Adrenal gland (tissue), 12 donors: ENCODE data around the gene HS3ST4. TPM values are rescaled to one million over a fixed set of nuclear protein-coding genes. Genes with fewer than 3 reads are reported as not detected.

Experiments
- DNase-seq, 7 donors: peaks; one replicate each; pipeline ENCODE4 v3.0.0-alpha.2; 2019 to 2020
- H3K27ac ChIP-seq, 5 donors: fragments of 200-600 bp; sonication (generic) in 4 of 5; 1 replicate in 3 of 5; 2 replicates in 2 of 5; pipeline versions ENCODE4 v1.5.1 to v1.8.0; 2016 to 2020; ENCODE audit warnings: mild to moderate bottlenecking in 1 of 5
- H3K27me3 ChIP-seq: fragments of 200-600 bp; 2 replicates; pipeline ENCODE4 v1.8.0; 2021
- H3K36me3 ChIP-seq, 2 donors: fragments of 200-600 bp; replicated peaks in 1 of 2; 1 replicate in 1 of 2; 2 replicates in 1 of 2; pipeline versions ENCODE4 v1.5.1 to v1.8.0; 2018 to 2022
- H3K4me1 ChIP-seq, 2 donors: fragments of 200-600 bp; replicated peaks in 1 of 2; 1 replicate in 1 of 2; 2 replicates in 1 of 2; pipeline versions ENCODE4 v1.5.1 to v1.8.0; 2018 to 2021
- H3K4me3 ChIP-seq, 4 donors: fragments of 200-600 bp; sonication (generic) in 3 of 4; one replicate each; pipeline ENCODE4 v1.5.1; 2016 to 2018
- H3K9me3 ChIP-seq, 3 donors: fragments of 200-600 bp; sonication (generic) in 1 of 3; replicated peaks in 1 of 3; 1 replicate in 2 of 3; 2 replicates in 1 of 3; pipeline versions ENCODE4 v1.5.1 to v1.8.0; 2016 to 2021
- CTCF ChIP-seq, 6 experiments: fragments of 450-650 bp in 4 of 6; fragments of 200-600 bp in 2 of 6; sonication (generic) in 1 of 6; IDR thresholded peaks; 1 replicate in 5 of 6; 2 replicates in 1 of 6; pipeline versions ENCODE4 v1.5.1 to v1.8.0; 2016 to 2021; ENCODE audit warnings: antibody characterized with exemption in 6 of 6, mild to moderate bottlenecking in 2 of 6, moderate library complexity in 1 of 6
- POLR2A ChIP-seq, 2 donors: fragments of 450-650 bp; IDR thresholded peaks; one replicate each; pipeline ENCODE4 v1.6.1; 2017; ENCODE audit warnings: antibody characterized with exemption in 2 of 2, mild to moderate bottlenecking in 2 of 2, moderate library complexity in 1 of 2
- WGBS, 4 donors: extraction: QIAGEN DNeasy Blood & Tissue Kit in 2 of 4; methylation state at CpG; one replicate each; pipeline versions ENCODE4 v1.1.5 to v1.1.7; 2013 to 2017; 5-methylcytosine and 5-hydroxymethylcytosine counted together
- intact Hi-C, 2 donors: fragments of 100-400 bp; cut with DNase I; formaldehyde crosslinking; loops; one replicate each; pipeline versions ENCODE4 v1.14.1 to v1.15.0; 2022 to 2023
- microRNA counts, 2 donors: library from miRNA; unstranded; fragments of <30 nt; microRNA quantifications; one replicate each; lab custom pipeline; 2016
- microRNA-seq, 3 donors: library from miRNA; unstranded; fragments of <30 nt; microRNA quantifications; one replicate each; pipeline ENCODE4, GENCODE V29; 2017 to 2020
- polyA plus RNA-seq, 3 donors: library from polyadenylated mRNA; stranded (reverse); fragments of 200-250 nt in 2 of 3; fragments of 350-450 nt in 1 of 3; fragmentation: Illumina TruSeq in 1 of 3; extraction: RNeasy Lipid Tissue Mini Kit (QIAGEN cat#74804) in 1 of 3; gene quantifications; one replicate each; pipeline ENCODE4 v1.2.3, GENCODE V29; 2013 to 2014
- small RNA-seq, 2 donors: library from RNA; depleted of rRNA; stranded (forward); fragments of <200 nt; gene quantifications; one replicate each; pipeline ENCODE3, GENCODE V24; 2016
- total RNA-seq, 9 donors: library from RNA; depleted of rRNA in 4 of 9; stranded (reverse); fragments of >200 nt in 4 of 9; fragments of 120-200 nt in 1 of 9; fragmentation: NEBNext Ultra II Directional in 1 of 9; extraction: Animal tissue kit (Norgen Biotek cat#: 25700) in 1 of 9; gene quantifications; one replicate each; pipeline versions ENCODE4 v1.1.0 to v1.2.4, GENCODE V29; 2013 to 2023
- donor health status: healthy with polysubstance abuse.
- donor health status: Bipolar disorder and iron deficiency.
- donor health status: DM: yes; HTN: yes; CAD: no.
- donor health status: DM: no; HTN: no; CAD: no.
- donor health status: DM: no; HTN: no; CAD: no.
- donor health status: DM: yes; HTN: yes; CAD: no.

The HS3ST4 gene
- total and polyA plus RNA-seq, 12 donors = 0.06 to 0.18 (median 0.08) TPM; not detected in 9

- WGBS, 4 donors = 16 to 56% (median 45%) methylated on average over 1 of the region's 1 CpG
- Histone ChIP-seq H3K9me3 (no peaks in the 10 kb centered on the region), H3K36me3 (no peaks in the 10 kb centered on the region), H3K27ac (no peak overlapping the region), H3K4me1 (no peaks in the 10 kb centered on the region), H3K27me3 (no peaks in the 10 kb centered on the region), H3K4me3 (no peak overlapping the region)
- TF ChIP-seq POLR2A (IDR thresholded peaks at IDR 0.05) (no peak), CTCF (IDR thresholded peaks at IDR 0.05) (no peak)
- no peak for DNase-seq
- intact Hi-C loops = no loop called here
These were observed 485.7 kb downstream of the HS3ST4 start for GRCh38 chr16:26177438-26177837.

- no peaks in the 10 kb centered on the region for H3K4me1 ChIP-seq
- H3K27ac ChIP-seq = no peak overlapping the region
- no peak for DNase-seq
- H3K27me3 ChIP-seq = no peaks in the 10 kb centered on the region
- intact Hi-C loops = no loop called here
- TF ChIP-seq CTCF (IDR thresholded peaks at IDR 0.05) = no peak
- no peak for TF ChIP-seq POLR2A (IDR thresholded peaks at IDR 0.05)
- 69 to 77% (median 72%) methylated on average over 6 of the region's 6 CpGs for WGBS, 4 donors
- no peak overlapping the region for H3K4me3 ChIP-seq
- no peaks in the 10 kb centered on the region for H3K36me3 ChIP-seq
- H3K9me3 ChIP-seq = no peaks in the 10 kb centered on the region
These were observed 486.5 kb downstream of the HS3ST4 start for GRCh38 chr16:26178298-26178697.

GRCh38 chr16:26186091-26186615, 494.4 kb downstream of the HS3ST4 start:
- intact Hi-C loops = no loop called here
- Histone ChIP-seq H3K36me3 (no peaks in the 10 kb centered on the region), H3K4me3 (no peak overlapping the region), H3K4me1 (no peaks in the 10 kb centered on the region), H3K27ac (no peak overlapping the region), H3K9me3 (no peaks in the 10 kb centered on the region), H3K27me3 (no peaks in the 10 kb centered on the region)
- no peak for DNase-seq
- WGBS, 4 donors = 41 to 67% (median 55%) methylated on average over 1 of the region's 1 CpG
- TF ChIP-seq POLR2A (IDR thresholded peaks at IDR 0.05) = no peak

MicroRNAs within 50 kb of the gene (microRNA counts, 767-probe panel; counts per million panel counts)
- 0 counts per million in 2 donors for microRNA hsa-miR-548w (lab: Ali Mortazavi, UCI)

Small RNA genes within 50 kb of the gene (microRNA-seq; reads per million reads assigned to microRNA genes)
- 0 reads per million in 3 donors for gene MIR548W

Small RNA genes within 50 kb of the gene (small RNA-seq; reads per million reads assigned to genes)
- gene HMGN2P3 (0 reads per million in 2 donors), gene MIR548W (0 reads per million in 2 donors), gene RNA5SP405 (0 reads per million in 2 donors)
